ENCODE measurements around the gene UNC119B. TPM values are rescaled to one million over a fixed set of nuclear protein-coding genes. Genes with fewer than 3 reads are reported as not detected.

The UNC119B gene
- total RNA-seq: 22.2 and 29.9 TPM in 2 replicates

GRCh38 chr12:120710031-120710804 is at the start of gene UNC119B:
TSS of gene UNC119B (plus strand) at chr12:120710458. CDS start at chr12:120710475, 17 bp downstream.

GRCh38 chr12:120686690-120687577 is 23.3 kb upstream of the UNC119B start, which contains the start of gene MLEC:
TSS of gene MLEC (plus strand) at chr12:120687149. CDS start at chr12:120687297, 148 bp downstream.

GRCh38 chr12:120725659-120726509 is 15.6 kb downstream of the UNC119B start, which contains the start of gene ACADS:
TSS of gene ACADS (plus strand) at chr12:120725826. CDS start at chr12:120725886, 60 bp downstream.

Other genes with a start within 250 kb of the UNC119B start
- gene SRSF9, start 240.7 kb upstream of the UNC119B start, total RNA-seq: 218 and 289 TPM in 2 replicates
- 281 and 342 TPM in 2 replicates for gene DYNLL1, start 214.3 kb upstream of the UNC119B start, total RNA-seq
- 41.3 and 42.4 TPM in 2 replicates for gene COQ5, start 181.3 kb upstream of the UNC119B start, total RNA-seq
- gene RNF10, start 176.1 kb upstream of the UNC119B start, total RNA-seq: 160 and 314 TPM in 2 replicates
- gene POP5, start 129.1 kb upstream of the UNC119B start, total RNA-seq: 30.3 and 44.8 TPM in 2 replicates
- gene CABP1, start 69.8 kb upstream of the UNC119B start, total RNA-seq: under 0.01 TPM in 1 of 2 replicates, not detected in the other
- 83.6 and 108 TPM in 2 replicates for gene MLEC, start 23.3 kb upstream of the UNC119B start, total RNA-seq
- gene ACADS, start 15.4 kb downstream of the UNC119B start, total RNA-seq: 5.2 and 6.2 TPM in 2 replicates
- 7.5 and 14.0 TPM in 2 replicates for gene SPPL3, start 193.9 kb downstream of the UNC119B start, total RNA-seq